PFSK-1 (cell line): ENCODE data around the gene GPRC5D.

Experiments
- POLR2AphosphoS5 ChIP-seq: IDR thresholded peaks from 2 replicates; pipeline ENCODE4 v1.6.1; 2012; ENCODE audit warnings: low read depth, mild to moderate bottlenecking, control low read depth, low read length, moderate library complexity
- REST ChIP-seq, 2 experiments: IDR thresholded peaks; 2 replicates each; pipeline versions ENCODE4 v1.6.1 to v1.8.0; 2011 to 2012; ENCODE audit warnings: low read depth in 2 of 2, low read length in 2 of 2, control low read depth in 1 of 2, inconsistent platforms in 1 of 2, mild to moderate bottlenecking in 1 of 2, moderate library complexity in 1 of 2; ENCODE audit not compliant: insufficient read depth in 1 of 2
- SIN3A ChIP-seq: IDR thresholded peaks from 2 replicates; pipeline ENCODE4 v1.6.1; 2012; ENCODE audit warnings: mild to moderate bottlenecking, low read length, moderate library complexity, borderline replicate concordance; ENCODE audit not compliant: insufficient read depth
- TAF1 ChIP-seq: IDR thresholded peaks from 2 replicates; pipeline ENCODE4 v1.6.1; 2012; ENCODE audit warnings: low read length, control low read depth, borderline replicate concordance; ENCODE audit not compliant: insufficient read depth

DNA sequence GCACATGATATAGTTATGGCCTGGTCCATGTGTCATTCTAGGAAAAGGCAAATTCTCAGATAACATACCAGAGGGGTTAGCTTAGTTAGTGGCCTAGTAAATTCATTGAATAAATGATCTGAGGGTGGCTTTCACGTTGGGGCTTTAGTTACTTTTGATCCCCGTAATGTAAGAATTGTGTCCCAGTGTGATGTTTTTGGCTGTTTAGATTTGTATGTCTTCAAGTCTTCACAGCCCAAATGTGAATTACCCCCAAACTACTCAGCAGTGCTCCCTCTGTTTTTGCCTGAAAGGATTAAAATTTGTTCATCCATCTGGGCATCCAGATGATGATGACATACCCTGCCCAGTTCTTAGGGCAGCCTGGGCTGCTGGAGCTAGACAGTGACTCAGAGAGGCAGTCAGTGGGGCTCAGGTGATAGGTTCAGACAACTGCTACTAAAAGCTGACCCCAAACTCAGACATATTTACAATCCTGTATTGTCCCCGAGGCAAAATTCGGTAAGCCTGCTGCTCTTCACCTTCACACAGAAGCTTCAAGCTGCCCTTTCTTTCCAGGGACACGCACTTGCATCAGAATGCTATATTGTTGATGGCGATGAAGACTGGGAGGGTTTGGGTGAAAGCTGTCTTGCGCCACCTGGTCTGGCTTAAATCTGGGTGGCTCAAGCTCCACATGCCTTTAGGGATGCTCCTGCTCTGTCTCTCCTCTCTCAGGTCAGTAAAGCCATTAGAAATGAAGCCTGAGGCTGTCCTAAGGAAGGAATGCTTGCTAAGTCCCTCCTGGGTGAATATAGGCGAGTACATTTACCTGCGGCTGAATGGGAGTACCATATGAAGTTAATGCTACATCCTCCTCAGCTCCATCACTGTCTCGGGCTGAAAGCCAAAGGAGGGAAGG, 10.3 kb downstream of the GPRC5D start:
- TF ChIP-seq TAF1: no peak
- TF ChIP-seq REST (IDR thresholded peaks at IDR 0.05; ENCODE audit: insufficient read depth in 1 of 2, low read depth in 2 of 2, low read length in 2 of 2): no peak
- no peak for TF ChIP-seq POLR2AphosphoS5
- TF ChIP-seq SIN3A: no peak
